SKM-1 treated with dmso at 0.1 percent for 144 hours (cell line): Measurements from ENCODE around the gene THRAP3.
"Not testable (repeated sequence)": the region's sequence is repeated elsewhere in the genome, so short reads cannot be mapped to it uniquely, and the experiment has no call there.

Experiments
- DNase-seq: peaks from one replicate; lab custom pipeline; 2025; ENCODE audit not compliant: unreplicated experiment; lab: John Stamatoyannopoulos, UW

THRAP3 gene

DNA sequence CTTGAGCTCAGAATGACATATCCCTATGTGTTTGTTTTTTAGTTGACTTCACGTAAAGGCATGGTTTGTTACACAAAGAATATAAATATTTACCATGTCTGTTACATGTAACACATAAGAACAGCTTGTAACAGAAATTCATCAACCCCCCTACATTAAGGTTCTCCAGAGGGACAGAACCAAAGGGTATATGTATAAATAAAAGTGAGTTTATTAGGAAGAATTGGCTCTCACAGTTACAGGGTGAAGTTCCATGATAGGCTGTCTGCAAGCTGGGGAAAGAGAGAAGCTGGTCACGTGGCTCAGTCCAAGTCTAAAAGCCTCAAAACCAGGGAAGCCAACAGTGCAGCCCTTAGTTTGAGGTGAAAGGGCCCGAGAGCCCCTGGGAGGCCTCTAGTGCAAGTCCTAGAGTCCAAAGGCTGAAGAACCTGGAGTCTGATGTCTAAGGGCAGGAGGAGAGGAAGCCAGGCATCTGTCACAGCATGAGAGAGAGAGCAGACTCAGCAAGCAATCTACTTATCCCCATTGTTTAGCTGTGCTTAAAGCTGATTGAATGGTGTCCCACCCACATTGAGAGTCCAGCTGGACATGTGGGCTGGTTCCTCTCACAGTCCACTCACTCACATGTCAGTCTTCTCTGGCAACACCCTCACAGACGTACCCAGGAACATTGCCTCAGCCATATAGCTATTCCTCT lies 15.8 kb downstream of the THRAP3 start:
- no peak for DNase-seq

DNA sequence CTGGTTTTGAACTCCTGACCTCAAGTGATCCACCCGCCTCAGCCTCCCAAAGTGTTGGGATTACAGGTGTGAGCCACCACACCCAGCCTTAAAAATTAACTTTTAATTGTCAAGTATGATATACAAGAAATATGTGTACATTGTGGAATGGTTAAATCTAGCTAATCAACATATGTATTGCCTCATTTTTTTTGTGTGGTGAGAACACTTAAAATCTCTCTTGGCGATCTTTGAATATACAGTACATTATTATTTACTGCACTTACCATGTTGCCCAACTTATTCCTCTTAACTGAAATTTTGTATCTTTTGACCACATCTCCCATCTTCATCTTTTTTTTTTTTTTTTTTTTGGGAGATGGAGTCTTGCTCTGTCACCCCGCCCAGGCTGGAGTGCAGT lies 23.3 kb downstream of the THRAP3 start:
- no peak for DNase-seq

DNA sequence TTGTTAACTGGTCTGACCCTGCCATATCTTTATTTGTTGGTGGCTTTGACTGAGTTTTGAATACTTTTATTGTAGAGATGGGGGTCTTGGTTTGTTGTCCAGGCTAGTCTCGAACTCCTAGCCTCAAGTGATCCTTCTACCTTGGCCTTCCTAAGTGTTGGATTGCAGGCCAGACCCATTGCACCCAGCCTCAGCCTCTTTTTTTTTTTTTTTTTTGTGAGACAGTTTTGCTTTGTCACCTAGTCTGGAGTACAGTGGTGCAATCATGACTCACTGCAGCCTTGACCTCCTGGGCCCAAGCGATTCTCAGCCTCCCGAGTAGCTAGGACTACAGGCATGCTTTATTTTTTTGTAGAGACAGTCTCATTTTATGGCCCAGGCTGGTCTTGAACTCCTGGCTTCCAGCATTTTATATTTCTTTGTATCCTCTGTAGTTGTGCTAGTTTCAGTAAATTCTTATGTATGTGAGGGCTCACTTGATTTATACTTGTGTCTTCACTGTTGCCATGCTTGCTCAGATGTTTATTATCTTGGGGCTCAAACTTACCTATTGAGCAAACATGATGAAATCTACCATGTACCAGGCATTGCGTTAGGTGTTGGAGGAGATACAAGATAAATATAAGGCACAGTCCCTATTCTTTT lies 24.1 kb downstream of the THRAP3 start:
- peak; percentile 29 for DNase-seq

DNA sequence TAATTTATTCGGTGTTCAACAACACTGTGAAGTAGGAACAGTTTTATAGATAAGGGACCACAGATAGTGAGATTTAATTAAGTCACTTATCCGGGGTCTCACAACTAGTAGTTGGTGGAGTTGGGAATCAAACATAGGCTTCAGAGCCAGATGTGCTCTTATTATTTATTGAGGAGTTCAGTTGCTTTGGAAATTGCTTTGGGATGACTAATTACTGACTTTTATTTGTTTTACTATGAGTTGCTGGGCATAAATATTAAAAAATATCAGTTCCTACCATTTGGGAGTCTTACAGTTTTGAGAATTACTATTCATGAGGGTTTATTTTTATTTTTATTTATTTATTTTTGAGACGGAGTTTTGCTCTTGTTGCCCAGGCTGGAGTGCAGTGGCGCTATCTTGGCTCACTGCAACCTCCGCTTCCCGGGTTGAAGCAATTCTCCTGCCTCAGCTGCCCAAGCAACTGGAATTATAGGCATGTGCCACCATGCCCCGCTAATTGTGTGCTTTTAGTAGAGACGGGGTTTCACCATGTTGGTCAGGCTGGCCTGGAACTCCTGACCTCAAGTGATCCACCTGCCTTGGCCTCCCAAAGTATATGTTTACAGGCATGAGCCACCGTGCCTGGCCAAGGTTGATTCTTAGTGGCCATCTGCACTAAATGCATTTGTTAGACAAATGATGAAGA lies 27.7 kb downstream of the THRAP3 start:
- DNase-seq: no peak

DNA sequence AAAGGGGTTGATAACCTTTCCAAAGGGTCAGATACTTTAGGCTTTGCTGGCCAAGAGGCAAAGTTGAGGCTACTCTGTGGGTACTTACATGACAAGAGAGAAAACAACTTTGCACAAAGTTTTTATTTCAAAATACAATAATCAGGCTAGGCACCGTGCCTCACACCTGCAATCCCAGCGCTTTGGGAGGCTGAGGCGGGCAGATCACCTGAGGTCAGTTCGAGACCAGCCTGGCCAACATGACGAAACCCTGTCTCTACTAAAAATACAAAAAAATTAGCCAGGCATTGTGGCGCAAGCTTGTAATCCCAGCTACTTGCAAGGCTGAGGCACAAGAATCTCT lies 28.2 kb downstream of the THRAP3 start:
- DNase-seq: not testable (repeated sequence)

DNA sequence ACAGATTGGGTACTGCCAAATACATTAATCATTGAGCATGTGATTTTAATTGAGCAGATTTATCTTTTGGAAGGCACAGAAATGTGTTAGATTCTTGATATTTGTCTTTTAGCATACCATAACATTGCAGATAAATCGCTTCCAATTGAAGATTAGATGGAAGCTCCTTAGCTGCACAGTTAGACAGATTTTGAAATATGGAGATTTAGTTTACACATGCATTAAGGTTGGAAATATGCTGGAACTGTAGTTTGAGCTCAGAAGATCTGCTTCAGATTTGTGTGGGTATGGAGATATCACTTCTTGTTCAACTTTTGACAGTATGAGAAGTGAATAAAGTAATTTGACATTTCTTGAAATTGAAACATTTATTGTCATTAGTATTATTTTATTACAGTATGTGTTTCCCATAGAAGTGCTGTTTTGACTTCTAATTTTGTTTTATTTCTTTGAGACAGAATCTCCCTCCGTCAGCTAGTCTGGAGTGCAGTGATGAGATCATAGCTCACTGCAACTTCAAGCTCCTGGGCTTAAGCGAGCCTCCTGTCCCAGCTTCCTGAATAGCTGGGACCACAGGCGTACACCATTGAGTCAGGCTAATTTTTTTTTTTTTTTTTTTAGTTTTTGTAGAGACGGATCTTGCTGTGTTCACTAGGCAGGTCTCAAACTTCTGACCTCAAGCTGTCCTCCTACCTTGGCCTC lies 29.1 kb downstream of the THRAP3 start:
- DNase-seq: no peak

DNA sequence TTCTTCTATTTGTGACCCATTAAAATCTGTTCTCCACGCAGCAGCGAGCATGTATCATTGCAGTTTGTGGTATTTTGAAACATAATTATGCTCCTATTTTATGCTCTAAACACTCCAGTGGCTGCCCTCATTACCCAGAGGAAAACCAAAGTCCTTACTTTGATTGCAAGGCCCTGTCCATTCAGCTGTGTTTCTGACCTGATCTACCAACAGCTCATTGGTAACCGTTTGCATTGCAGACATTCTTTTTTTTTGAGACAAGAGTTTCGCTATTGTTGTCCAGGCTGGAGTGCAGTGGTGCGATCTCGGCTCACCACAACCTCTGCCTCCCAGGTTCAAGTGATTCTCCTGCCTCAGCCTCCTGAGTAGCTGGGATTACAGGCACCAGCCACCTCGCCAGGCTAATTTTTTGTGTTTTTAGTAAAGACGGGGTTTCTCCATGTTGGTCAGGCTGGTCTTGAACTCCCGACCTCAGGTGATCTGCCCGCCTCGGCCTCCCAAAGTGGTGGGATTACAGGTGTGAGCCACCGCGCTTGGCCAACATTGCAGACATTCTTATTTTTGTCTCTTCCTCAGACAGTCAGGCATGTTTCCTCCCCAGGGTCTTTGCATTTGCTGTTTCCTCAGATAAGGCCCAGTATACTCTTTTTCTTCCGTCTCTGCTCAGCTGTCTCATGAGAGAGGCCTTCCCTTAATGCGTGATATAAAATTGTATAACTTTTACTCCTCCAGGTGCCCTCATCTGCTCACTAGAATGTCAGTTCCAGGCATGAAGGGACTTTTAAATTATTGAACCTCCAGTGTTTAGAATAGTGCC lies 32.5 kb downstream of the THRAP3 start:
- no peak for DNase-seq

DNA sequence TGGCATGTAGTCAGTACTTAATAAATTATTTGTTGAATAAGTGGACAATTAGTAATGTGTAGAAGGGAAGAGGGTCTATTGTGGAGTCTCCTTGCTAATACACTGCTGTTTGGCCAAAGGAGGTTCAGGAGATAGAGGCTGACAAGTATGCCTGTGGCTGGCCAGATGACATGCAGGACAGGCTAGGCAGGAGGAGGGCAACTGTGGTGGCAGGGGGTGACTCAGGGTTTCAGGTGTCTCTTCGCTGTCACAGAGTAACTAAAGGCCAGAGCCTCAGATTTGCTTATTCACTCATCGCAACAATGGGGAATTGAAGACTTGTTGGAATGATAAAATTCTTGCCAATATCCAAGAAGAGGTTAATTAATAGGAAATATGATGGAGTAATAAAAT lies 33.1 kb downstream of the THRAP3 start:
- DNase-seq: no peak

DNA sequence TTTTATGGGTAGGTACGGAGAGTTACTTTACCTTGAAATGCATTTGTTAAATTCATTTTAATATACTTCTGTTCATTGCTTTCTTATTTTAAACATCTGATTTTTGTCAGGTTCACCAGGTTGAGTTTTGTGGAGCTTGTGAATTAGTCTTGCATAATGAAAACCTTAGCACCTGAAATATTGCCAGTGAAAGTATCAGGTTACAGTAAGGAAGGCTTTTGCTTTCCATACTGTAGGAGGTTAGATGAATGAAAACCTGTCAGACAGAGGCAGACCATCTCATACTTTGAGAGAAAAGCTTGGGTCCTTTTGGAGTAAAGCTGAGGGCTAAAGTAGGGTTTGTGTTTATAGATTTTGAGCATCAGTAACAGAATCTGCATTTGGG lies 34.7 kb downstream of the THRAP3 start:
- no peak for DNase-seq

DNA sequence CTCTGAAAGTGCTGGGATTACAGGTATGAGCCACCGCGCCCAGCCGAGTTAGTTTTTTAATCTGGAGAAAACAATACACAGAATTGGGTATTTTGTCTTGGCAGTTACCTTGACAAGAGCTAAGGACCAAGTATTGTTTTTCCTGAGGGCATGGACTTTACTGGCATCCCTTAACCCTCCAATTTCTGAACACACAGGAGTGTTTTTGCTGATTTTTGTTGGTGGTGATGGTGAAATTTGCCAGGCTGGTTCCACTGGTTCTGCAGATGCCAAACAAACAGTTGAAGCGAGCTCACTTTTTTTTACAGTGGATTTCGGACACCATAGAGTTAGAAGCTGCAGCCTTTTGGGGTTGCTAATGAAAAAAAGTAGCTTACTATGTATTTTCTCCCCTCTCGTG lies 44.7 kb downstream of the THRAP3 start:
- no peak for DNase-seq

DNA sequence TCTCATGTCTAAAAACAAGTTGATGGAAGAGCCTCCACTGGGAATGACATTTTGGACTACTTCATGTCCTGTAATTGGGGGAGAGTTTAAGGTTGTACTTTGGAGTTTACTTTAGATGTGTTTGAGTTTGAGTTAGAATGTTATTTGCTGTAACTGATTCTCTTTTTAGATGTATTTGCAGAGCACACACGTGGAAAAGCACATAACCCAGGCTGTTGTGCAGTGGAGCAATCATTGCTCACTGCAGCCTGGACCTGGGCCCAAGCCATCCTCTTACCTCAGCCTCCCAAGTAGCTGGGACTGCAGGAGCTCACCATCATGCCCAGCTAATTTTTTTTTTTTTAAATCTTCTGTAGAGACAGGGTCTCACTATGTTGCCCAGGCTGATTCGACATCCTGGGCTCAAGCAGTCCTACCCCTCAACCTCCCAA lies 45.2 kb downstream of the THRAP3 start:
- no peak for DNase-seq

DNA sequence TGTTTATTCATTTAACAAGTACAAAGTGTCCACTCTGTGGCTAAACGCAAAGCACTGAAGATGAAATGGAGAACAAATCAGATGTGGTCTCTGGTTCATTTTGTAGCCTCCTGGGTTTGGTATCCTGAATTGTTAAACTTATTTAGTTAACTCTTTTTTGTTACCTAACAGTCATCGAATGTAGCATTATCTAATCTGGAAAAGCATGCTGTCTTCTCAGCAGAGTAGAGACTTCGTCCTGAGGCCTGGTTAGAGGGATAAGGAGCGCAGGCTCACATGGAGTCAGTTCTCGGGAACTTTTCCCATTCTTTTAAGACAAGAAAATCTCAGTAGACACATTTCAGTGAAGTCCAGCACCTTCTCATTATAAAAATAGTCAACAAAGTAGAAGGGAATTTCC lies 48.8 kb downstream of the THRAP3 start:
- no peak for DNase-seq

DNA sequence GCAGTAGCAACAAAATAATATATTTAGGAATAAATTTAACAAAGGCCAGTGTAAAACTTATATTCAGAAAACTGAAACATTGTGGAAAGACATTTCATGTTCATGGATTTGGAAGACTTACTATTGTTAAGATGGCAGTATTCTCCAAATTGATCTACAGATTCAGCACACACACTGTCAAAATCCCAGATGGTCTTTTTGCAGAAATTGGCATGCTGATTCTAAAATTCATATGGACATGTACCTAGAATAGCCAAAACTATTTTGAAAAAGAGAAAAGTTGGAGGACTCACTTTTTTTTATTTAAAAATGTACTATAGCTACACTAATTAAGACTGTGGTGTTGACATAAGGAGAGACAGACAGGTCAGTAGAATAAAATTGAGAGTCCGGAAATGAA lies 50.0 kb downstream of the THRAP3 start:
- no peak for DNase-seq

DNA sequence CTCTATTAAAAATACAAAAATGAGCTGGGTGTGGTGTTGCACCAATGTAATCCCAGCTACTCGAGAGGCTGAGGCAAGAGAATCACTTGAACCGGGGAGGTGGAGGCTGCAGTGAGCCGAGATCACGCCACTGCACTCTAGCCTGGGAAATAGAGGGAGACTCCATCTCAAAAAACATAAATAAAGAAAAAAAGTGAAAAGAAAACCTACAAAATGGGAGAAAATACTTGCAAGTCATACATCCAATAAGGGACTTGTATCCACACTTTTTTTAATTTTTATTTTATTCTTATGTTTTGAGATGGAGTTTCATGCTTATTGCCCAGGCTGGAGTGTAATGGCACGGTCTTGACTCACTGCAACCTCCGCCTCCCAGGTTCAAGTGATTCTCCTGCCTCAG lies 52.4 kb downstream of the THRAP3 start:
- DNase-seq: no peak

DNA sequence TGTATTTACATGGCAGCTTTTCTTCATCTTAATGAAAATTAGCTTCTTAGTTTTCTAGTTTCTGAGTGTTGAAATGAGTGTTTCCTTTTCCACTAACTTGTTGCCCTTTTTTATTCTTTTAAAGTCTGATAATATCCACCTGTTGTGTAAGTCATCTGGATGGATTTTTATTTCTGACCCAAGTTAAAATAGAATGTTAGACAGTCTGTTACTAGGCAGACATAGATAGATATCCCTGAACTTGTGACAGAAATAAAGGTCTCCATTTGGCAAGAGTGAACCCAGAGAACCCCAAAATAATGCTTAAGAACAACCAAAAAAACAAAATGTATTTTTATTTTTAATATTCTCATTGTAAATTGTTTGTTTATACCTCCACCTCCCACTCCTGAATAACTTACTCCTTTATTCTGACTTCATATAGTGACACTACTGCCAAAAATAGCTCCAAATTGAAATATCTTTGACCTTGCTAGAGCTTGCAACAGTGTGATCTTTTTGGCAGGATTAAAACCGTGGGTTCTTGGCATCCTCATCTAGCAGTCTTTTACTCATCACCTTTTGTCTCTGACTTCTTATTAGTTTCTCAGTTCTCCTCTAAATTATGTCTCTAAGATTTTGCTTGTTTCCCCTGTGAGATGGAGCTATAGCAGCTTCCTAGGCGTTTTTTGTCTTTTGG lies 55.0 kb downstream of the THRAP3 start:
- DNase-seq: no peak

DNA sequence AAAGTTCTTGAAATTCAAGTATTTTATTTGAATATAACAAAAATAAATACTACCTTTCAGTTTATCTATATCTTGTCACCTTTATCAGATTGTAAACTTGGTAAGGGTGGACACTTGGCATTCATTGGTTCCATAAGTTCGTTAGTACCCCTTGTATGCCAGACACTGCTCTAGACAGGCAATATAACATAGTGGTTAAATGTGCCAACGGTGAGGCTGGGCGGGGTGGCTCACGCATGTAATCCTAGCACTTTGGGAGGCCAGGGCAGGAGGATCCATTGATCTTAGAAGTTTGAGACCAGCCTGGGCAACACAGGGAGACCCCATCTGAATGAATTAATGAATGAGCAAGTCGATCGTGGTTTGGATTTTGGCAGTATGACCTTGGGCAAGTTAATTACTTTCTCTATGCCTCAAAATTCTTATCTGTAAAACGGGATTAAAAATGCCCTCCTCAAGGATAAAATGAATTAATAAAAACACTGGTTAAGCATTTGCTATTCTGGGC lies 55.6 kb downstream of the THRAP3 start:
- DNase-seq: no peak

DNA sequence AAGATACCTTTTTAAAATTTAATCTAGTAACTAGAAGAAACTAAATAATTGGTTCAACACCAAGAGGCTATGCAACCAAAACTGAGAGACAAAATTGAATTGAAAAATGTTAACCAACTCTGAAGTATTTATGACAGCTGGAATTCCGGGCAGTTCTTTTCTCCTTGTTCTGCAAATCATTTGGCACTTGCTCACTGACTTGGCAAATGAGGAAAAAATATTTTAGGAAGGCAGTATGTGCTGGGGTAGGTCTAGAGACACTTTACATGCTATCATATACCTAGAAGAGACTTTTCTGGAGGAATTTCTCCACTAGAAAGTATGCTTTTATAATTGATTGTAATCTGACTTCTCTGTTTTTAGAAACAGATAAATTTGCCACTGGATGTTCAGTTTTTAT lies 59.8 kb downstream of the THRAP3 start:
- DNase-seq: no peak

DNA sequence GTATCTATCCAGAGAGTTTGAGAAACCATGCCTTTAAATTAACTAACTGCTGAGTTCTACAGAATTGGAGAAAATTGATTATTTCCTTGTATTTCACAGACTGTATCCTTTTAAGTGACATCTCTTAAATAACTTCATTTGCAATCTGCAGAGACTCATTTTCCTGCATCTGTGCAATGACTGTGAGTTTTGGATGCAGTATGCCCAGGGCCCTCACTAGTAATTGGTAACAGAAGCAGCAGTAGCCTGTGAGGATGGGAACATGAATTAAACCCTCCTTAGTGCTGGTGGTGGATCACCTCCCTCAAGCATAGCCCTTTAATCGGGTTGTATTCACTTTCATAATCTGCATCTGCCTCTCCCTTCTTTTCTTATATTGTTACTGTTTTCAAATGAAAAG lies 60.3 kb downstream of the THRAP3 start:
- no peak for DNase-seq

DNA sequence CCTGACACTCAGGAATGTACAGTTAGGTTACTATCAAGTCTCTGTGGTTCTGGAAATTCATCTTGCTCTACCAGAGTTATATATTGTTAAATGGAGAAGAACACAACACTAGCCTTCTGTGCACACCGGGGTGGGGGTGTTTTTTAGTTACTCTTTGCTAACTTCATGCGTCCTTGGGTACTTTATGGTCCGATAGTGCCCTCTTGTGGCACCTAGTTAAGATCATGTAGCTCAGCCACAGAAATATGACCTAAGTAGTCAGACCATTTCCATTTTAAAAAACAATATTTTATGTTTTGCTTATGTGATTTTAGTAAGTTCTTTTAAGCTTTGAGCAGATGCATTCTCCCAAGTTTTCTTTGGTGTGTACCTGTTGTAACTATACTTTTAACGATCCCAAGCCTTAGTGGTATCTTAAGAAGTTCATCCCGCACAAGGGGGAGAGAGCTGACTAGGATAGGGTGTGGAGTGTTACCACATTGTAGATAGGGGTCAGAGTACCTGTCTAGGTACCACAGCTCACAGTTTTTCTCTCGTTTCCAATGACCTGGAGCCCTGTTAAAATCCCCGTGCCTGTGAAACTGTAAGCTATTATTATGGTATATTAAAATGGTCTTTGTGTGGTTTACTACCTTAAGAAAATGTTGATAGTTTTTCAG lies 61.3 kb downstream of the THRAP3 start:
- peak; percentile 70 for DNase-seq

DNA sequence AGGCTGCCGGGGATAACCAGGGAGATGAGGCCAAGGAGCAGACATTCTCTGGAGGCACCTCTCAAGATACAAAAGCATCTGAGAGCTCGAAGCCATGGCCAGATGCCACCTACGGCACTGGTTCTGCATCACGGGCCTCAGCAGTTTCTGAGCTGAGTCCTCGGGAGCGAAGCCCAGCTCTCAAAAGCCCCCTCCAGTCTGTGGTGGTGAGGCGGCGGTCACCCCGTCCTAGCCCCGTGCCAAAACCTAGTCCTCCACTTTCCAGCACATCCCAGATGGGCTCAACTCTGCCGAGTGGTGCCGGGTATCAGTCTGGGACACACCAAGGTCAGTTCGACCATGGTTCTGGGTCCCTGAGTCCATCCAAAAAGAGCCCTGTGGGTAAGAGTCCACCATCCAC lies 62.6 kb downstream of the THRAP3 start:
- no peak for DNase-seq
